Lower lobe of right lung (tissue), 2 donors: Measurements from ENCODE around the gene PPP6C. TPM values are rescaled to one million over a fixed set of nuclear protein-coding genes. Genes with fewer than 3 reads are reported as not detected.
"Not testable (repeated sequence)": the region's sequence is repeated elsewhere in the genome, so short reads cannot be mapped to it uniquely, and the experiment has no call there.

Source experiments
- ATAC-seq, 2 donors: fragments of 200-7000 bp; cut with Tn5 transposase; one replicate each; pipeline ENCODE4 v1.9.1; 2020 to 2022; ENCODE audit warnings: mild to moderate bottlenecking in 2 of 2, moderate library complexity in 2 of 2
- DNase-seq: peaks from one replicate; pipeline ENCODE4 v3.0.0-alpha.2; 2020
- H3K27ac ChIP-seq: fragments of 200-600 bp; one replicate; pipeline ENCODE4 v1.8.0; 2022
- H3K27me3 ChIP-seq: fragments of 200-600 bp; one replicate; pipeline ENCODE4 v1.8.0; 2022; ENCODE audit warnings: low read depth
- H3K36me3 ChIP-seq: fragments of 200-600 bp; one replicate; pipeline ENCODE4 v1.8.0; 2022; ENCODE audit warnings: mild to moderate bottlenecking
- H3K4me1 ChIP-seq: fragments of 200-600 bp; one replicate; pipeline ENCODE4 v1.8.0; 2022
- H3K4me3 ChIP-seq: fragments of 200-600 bp; one replicate; pipeline ENCODE4 v1.8.0; 2022; ENCODE audit warnings: mild to moderate bottlenecking
- H3K9me3 ChIP-seq: fragments of 200-600 bp; one replicate; pipeline ENCODE4 v1.8.0; 2022
- intact Hi-C: fragments of 100-400 bp; cut with DNase I; formaldehyde crosslinking; loops from one replicate; pipeline ENCODE4 v1.11.0; 2022
- long read RNA-seq: library from polyadenylated mRNA; unstranded; transcript quantifications from one replicate; pipeline ENCODE4 v2.0.0, GENCODE V29; 2021
- total RNA-seq: library from RNA; stranded (reverse); fragmentation: NEBNext Ultra II Directional; extraction: Animal tissue kit (Norgen Biotek cat#: 25700); gene quantifications from one replicate; pipeline ENCODE4 v1.2.1, GENCODE V29; 2021
- TF ChIP-seq, protein P1 (sequence below): fragments of 200-600 bp; IDR thresholded peaks from one replicate; pipeline ENCODE4 v1.8.0; 2022; ENCODE audit warnings: antibody characterized with exemption, mild to moderate bottlenecking
- donor health status: DM: no; HTN: yes; CAD: no; lungs with severe emphysema.

PPP6C gene
- 44.7 TPM for total RNA-seq
- long read RNA-seq, full-length matches to known transcripts = 73 of 88 reads
- long read RNA-seq, partial matches to known transcripts = 1 of 88 reads
- long read RNA-seq, other reads (novel, unspliced or antisense) = 14 of 88 reads

DNA sequence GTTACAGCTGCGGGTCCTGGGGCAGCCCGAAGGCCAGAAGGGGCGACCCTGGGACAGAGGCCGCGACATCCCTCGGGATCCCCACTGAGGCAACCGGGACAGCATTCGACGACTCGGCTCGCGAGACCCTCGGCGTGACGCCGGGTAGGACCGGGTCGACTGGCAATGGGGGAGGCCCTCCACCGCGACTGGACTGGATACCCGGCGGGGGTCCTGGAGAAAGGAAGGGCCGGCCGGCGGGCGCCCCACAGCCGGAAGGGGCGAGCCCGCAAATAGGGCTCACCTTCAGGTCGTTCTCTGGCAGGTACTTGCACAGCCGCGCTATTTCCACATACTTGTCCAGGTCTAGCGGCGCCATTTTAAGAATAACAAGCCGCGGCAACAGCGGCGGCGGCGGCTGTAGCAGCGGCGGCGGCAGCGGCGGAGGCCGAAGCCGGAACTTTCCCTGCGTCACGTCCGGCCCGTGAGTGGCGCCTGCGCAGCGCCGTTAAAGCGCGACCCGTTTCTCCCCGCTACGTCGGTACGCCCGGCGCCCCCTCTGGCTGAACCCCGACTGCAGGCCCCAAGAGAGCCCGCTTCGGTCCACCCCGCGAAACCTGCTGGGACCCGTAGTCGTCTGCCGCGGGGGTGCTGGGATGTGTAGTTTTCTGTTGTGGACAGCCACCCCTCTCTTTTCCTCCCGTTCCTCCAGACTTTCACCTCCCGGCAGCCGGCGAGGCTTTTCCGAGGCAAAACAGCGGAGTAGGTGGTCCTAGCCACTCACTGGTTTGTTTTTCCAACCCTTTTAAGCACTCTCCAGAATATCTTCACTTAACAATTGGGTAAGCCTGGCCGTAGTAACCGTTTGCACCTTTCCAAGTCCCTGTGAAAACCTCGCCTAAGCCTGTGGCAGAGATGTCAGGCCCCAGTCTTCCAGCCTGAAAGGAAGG is at the start of gene PPP6C:
PPP6C (minus strand) TSS at position 443 of the 929 bp plus-strand sequence; CDS start at position 358, 85 bp downstream.
- peak within 1 kb of the TSS; percentile 94 for H3K27ac ChIP-seq
- peak; percentile 99 to 100 for ATAC-seq
- intact Hi-C loops = no loop called here
- H3K36me3 ChIP-seq = no peaks in the 10 kb centered on the region
- peaks cover 41% of the 10 kb centered on the region for H3K4me1 ChIP-seq
- peak within 1 kb of the TSS; percentile 87 for H3K4me3 ChIP-seq
- H3K27me3 ChIP-seq = no peaks in the 10 kb centered on the region
- no peaks in the 10 kb centered on the region for H3K9me3 ChIP-seq
- TF ChIP-seq, protein P1, sequence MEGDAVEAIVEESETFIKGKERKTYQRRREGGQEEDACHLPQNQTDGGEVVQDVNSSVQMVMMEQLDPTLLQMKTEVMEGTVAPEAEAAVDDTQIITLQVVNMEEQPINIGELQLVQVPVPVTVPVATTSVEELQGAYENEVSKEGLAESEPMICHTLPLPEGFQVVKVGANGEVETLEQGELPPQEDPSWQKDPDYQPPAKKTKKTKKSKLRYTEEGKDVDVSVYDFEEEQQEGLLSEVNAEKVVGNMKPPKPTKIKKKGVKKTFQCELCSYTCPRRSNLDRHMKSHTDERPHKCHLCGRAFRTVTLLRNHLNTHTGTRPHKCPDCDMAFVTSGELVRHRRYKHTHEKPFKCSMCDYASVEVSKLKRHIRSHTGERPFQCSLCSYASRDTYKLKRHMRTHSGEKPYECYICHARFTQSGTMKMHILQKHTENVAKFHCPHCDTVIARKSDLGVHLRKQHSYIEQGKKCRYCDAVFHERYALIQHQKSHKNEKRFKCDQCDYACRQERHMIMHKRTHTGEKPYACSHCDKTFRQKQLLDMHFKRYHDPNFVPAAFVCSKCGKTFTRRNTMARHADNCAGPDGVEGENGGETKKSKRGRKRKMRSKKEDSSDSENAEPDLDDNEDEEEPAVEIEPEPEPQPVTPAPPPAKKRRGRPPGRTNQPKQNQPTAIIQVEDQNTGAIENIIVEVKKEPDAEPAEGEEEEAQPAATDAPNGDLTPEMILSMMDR = peak; percentile 80
- DNase-seq = peak; percentile 99

DNA sequence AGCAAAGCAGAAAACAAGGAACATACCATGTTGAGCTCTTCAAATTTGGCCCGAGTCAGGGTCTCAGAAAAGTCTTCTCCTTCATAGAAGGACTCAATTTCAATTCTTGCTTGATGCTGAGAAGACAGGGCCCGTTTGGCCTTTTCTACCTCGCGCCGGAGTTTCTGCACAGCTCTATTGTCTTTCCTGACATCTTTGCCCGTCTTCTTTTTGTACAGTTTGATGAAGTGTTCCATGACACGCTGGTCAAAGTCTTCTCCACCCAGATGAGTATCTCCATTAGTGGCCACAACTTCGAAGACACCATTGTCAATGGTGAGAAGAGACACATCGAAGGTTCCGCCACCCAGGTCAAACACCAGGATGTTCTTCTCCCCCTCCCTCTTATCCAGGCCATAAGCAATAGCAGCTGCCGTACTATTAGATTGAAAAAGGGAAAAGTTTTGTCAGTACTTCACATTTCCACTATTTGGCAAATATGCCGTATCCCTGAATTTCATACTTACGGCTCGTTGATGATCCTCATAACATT is 49.4 kb upstream of the PPP6C start:
- ATAC-seq (no peak), DNase-seq (no peak)
- H3K36me3 ChIP-seq = peaks cover 58% of the 10 kb centered on the region
- TF ChIP-seq, protein P1 = no peak
- peak overlapping the region; percentile 92 for H3K4me3 ChIP-seq
- H3K27ac ChIP-seq = no peak overlapping the region
- no peaks in the 10 kb centered on the region for H3K27me3 ChIP-seq
- intact Hi-C loops = no loop called here
- peaks cover 62% of the 10 kb centered on the region for H3K4me1 ChIP-seq
- H3K9me3 ChIP-seq = no peaks in the 10 kb centered on the region

DNA sequence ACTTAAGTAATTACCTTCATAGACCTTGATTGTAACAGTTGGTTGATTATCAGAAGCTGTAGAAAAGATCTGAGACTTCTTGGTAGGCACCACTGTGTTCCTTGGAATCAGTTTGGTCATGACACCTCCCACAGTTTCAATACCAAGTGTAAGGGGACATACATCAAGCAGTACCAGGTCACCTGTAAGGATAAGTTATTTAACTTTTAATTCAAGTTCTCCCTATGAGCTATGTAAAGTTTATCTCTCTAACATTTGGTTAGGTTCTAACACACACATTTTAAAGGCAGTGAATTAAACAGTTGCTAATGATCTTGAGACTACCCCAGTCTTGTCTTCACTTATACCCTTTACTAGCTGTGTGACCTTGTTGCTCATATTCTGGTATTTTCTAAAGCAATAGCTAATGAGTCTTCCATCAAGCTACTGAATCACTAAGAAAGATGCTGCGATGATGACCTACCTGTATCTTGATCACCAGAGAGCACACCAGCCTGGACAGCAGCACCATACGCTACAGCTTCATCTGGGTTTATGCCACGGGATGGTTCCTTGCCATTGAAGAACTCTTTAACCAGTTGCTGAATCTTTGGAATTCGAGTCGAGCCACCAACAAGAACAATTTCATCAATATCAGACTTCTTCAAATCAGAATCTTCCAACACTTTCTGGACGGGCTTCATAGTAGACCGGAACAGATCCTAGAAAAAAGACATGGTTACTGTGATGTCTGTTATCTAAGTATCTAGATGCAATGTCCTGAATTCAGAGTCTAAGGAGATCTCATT is 48.7 kb upstream of the PPP6C start:
- ATAC-seq = no peak
- H3K27ac ChIP-seq = no peak overlapping the region
- peaks cover 65% of the 10 kb centered on the region for H3K36me3 ChIP-seq
- no peaks in the 10 kb centered on the region for H3K27me3 ChIP-seq
- TF ChIP-seq, protein P1 = no peak
- H3K4me1 ChIP-seq = peaks cover 62% of the 10 kb centered on the region
- no peak for DNase-seq
- H3K9me3 ChIP-seq = no peaks in the 10 kb centered on the region
- H3K4me3 ChIP-seq = peak overlapping the region; percentile 92
- intact Hi-C loops = no loop called here

DNA sequence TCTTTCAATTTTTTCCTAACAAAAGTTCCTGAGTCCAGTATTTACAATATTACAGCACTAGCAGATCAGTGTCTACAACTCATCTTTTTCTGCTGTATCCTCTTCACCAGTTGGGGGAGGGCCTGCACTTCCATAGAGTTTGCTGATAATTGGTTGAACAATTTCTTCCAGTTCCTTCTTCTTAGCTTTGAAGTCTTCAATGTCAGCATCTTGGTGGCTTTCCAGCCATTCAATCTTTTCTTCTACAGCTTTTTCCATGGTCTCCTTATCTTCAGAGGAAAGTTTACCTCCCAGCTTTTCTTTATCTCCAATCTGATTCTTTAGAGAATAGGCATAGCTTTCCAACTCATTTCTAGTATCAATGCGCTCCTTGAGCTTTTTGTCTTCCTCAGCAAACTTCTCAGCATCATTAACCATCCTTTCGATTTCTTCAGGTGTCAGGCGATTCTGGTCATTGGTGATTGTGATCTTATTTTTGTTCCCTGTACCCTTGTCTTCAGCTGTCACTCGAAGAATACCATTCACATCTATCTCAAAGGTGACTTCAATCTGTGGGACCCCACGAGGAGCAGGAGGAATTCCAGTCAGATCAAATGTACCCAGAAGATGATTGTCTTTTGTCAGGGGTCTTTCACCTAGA is 47.0 kb upstream of the PPP6C start:
- H3K27ac ChIP-seq, intact Hi-C loops: not testable (repeated sequence)
- peak overlapping the region; percentile 92 for H3K4me3 ChIP-seq

DNA sequence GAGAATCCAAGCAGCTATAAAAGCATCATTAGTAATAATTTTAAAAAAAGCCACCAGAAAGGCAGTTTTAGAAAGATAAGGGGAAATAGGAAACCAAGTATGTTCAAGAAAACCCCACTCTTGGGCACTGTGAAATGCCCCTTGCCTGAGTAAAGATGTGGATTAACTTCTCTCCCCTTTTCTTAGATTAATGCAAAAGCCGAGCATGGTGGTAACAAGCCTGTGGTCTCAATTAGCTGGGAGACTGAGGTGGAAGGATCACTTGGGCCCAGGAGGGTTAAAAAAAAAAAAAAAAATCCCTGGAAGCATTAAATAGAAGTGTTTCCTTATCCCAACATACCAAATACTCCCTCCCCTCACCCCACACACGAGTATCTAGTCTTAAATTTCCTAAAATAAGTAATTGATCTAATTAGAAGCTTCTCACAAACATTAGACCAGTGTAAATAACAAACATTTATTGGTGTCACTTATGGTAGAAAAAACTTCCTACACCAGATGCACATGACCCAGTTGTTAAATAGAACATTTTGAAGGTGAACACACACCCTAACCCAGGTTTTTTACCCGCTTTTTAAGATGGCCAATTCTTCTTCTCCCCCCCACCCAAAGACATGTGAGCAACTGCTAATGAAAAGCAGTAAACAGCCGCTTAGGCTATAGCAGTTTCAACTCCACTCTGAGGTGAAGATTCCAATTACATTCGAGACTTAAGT is 46.4 kb upstream of the PPP6C start:
- Histone ChIP-seq H3K4me3 (peak overlapping the region; percentile 92), H3K27me3 (no peaks in the 10 kb centered on the region), H3K9me3 (no peaks in the 10 kb centered on the region), H3K27ac (no peak overlapping the region), H3K4me1 (peaks cover 56% of the 10 kb centered on the region), H3K36me3 (peaks cover 82% of the 10 kb centered on the region)
- DNase-seq (no peak), ATAC-seq (no peak)
- intact Hi-C loops = no loop called here
- TF ChIP-seq, protein P1 = no peak

More for the DNA sequence above, 47.0 kb upstream of the PPP6C start:
- peaks cover 76% of the 10 kb centered on the region for H3K36me3 ChIP-seq
- H3K4me1 ChIP-seq = peaks cover 56% of the 10 kb centered on the region
- H3K9me3 ChIP-seq, ATAC-seq, DNase-seq, H3K27me3 ChIP-seq: not testable (repeated sequence)

DNA sequence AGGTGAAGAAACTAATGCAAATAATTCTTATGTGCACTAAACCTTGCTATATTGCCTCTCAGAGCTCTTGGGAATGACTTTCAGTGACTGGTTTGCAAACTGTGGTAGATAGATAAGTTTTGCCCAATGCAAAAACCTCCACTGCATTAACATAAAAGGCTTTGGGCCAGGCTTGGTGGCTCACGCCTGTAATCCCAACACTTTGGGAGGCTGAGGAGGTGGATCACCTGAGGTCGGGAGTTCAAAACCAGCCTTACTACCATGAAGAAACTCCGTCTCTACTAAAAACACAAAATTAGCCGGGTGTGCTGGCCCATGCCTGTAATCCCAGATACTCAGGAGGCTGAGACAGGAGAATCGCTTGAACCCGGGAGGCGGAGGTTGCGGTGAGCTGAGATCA is 44.5 kb upstream of the PPP6C start:
- peaks cover 89% of the 10 kb centered on the region for H3K36me3 ChIP-seq
- H3K27me3 ChIP-seq, DNase-seq, H3K27ac ChIP-seq, H3K9me3 ChIP-seq, intact Hi-C loops, H3K4me3 ChIP-seq, ATAC-seq: not testable (repeated sequence)
- H3K4me1 ChIP-seq = peaks cover 46% of the 10 kb centered on the region
